Measurements from ENCODE around the gene PMAIP1. TPM values are rescaled to one million over a fixed set of nuclear protein-coding genes. Genes with fewer than 3 reads are reported as not detected.

PMAIP1 gene
- total and polyA plus RNA-seq, 2 of the 8 experiments (the other 6 are each of a cell fraction or from before 2014, with no cell fraction given) = 51.7 to 84.1 TPM

DNA sequence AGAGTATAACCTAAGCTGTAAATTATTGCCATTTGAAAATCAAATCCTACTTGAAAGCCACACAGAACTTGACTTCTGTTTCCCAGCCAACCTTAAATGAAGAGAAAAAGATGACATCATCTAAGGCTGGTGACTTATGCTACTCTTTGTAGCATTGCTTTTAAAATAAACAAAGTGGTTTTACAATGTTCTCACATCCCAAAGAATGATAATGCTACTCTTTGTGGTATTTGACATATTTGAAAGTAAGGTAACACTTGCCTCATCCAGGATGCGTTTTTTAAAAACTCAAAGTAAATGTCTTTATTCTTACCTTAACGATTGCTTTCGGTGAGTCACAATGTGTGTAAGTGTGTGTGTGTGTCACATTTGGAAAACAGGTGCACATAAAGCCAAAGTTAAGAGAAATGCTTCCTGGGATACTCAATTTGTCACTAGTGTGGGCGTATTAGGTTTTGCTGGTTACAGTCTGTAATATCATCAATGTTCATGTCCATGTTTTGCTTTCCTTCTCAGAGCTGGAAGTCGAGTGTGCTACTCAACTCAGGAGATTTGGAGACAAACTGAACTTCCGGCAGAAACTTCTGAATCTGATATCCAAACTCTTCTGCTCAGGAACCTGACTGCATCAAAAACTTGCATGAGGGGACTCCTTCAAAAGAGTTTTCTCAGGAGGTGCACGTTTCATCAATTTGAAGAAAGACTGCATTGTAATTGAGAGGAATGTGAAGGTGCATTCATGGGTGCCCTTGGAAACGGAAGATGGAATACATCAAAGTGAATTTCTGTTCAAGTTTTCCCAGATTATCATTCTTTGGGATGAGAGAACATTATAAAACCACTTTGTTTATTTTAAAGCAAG, 2.6 kb downstream of the PMAIP1 start (continued):
- TF ChIP-seq POLR2AphosphoS5 (IDR thresholded peaks at IDR 0.05; ENCODE audit: low read depth, low read length) = peak; percentile 54; the same call in 1 of the 2 replicates
- TF ChIP-seq TBP (IDR thresholded peaks at IDR 0.05; ENCODE audit: low read depth, low read length) = no peak
- no peak for TF ChIP-seq TEAD4 (IDR thresholded peaks at IDR 0.05; ENCODE audit: low read depth, low read length)
- TF ChIP-seq RXRA (IDR thresholded peaks at IDR 0.05; ENCODE audit: insufficient read depth, low read depth, low read length) = no peak
- no peak for TF ChIP-seq SAP30 (IDR thresholded peaks at IDR 0.05; ENCODE audit: insufficient read depth, insufficient replicate concordance, low read length)
- peak in 1 of 2 experiments; percentile 59; a peak in 2 of 3 replicates for TF ChIP-seq POLR2A (IDR thresholded peaks at IDR 0.05; ENCODE audit: control extremely low read depth in 1 of 2, low read depth in 2 of 2, low read length in 2 of 2)
- TF ChIP-seq USF2 (IDR thresholded peaks at IDR 0.05; ENCODE audit: low read length) = no peak
- no peak for TF ChIP-seq KDM1A (IDR thresholded peaks at IDR 0.05; ENCODE audit: borderline replicate concordance, low read length)
- no peak for TF ChIP-seq CBX8 (IDR thresholded peaks at IDR 0.05; ENCODE audit: borderline replicate concordance, low read depth, low read length)
